SK-N-SH (cell line): ENCODE data around the gene CDH26. TPM values are rescaled to one million over a fixed set of nuclear protein-coding genes. Genes with fewer than 3 reads are reported as not detected.

Source experiments
- CTCF ChIA-PET: fragments of 300-600, 350-600 bp; formaldehyde crosslinking; extraction: SDS; loops from one replicate; lab custom pipeline; 2021; lab: Yijun Ruan, JAX
- POLR2A ChIA-PET: fragments of 350-600 bp; sonication (Branson Sonifier 250); formaldehyde crosslinking; extraction: SDS; loops from one replicate; lab custom pipeline; 2020; ENCODE audit warnings: antibody characterized with exemption, inconsistent platforms; lab: Yijun Ruan, JAX
- DNase-seq: peaks from one replicate; pipeline ENCODE4 v3.0.0; 2012
- H2AFZ ChIP-seq: fragments of 200-600 bp; sonication (generic); 2 replicates; pipeline ENCODE4 v1.8.1; 2016; ENCODE audit warnings: antibody characterized with exemption, mild to moderate bottlenecking, low read depth
- H3F3A ChIP-seq: fragments of 200-600 bp; sonication (generic); replicated peaks from 2 replicates; pipeline ENCODE3; 2016; ENCODE audit warnings: antibody characterized with exemption, mild to moderate bottlenecking; ENCODE audit not compliant: insufficient read depth
- H3K27ac ChIP-seq, 2 experiments: fragments of 200-500 bp in 1 of 2; fragments of 200-600 bp in 1 of 2; sonication (Bioruptor generic) in 1 of 2; sonication (generic), shearing (Covaris generic) in 1 of 2; 2 replicates each; pipeline versions ENCODE4 v1.5.1 to v1.6.1; 2014 to 2016; ENCODE audit warnings: low read depth in 2 of 2, inconsistent platforms in 1 of 2, low read length in 1 of 2, mild to moderate bottlenecking in 1 of 2, mixed read lengths in 1 of 2
- H3K27me3 ChIP-seq: fragments of 200-600 bp; sonication (generic), shearing (Covaris generic); 2 replicates; pipeline ENCODE4 v1.6.1; 2016; ENCODE audit warnings: mixed run types; ENCODE audit not compliant: insufficient read depth
- H3K36me3 ChIP-seq, 2 experiments: fragments of 200-500 bp in 1 of 2; fragments of 200-600 bp in 1 of 2; sonication (Bioruptor generic) in 1 of 2; sonication (generic) in 1 of 2; replicated peaks in 1 of 2; 2 replicates each; pipeline versions ENCODE3 to v1.5.1; 2014 to 2016; ENCODE audit warnings: low read length in 1 of 2, mild to moderate bottlenecking in 1 of 2; ENCODE audit not compliant: insufficient read depth in 2 of 2, control insufficient read depth in 1 of 2
- H3K4me1 ChIP-seq, 2 experiments: fragments of 200-500 bp in 1 of 2; fragments of 200-600 bp in 1 of 2; sonication (Bioruptor generic) in 1 of 2; sonication (generic), shearing (Covaris generic) in 1 of 2; 2 replicates each; pipeline versions ENCODE4 v1.5.1 to v1.6.1; 2014 to 2016; ENCODE audit warnings: low read depth in 1 of 2, low read length in 1 of 2, mixed run types in 1 of 2; ENCODE audit not compliant: insufficient read depth in 2 of 2, control insufficient read depth in 1 of 2
- H3K4me2 ChIP-seq: fragments of 200-600 bp; sonication (generic), shearing (Covaris generic); 2 replicates; pipeline ENCODE4 v1.6.1; 2017; ENCODE audit warnings: mixed run types
- H3K4me3 ChIP-seq, 2 experiments: fragments of 200-500 bp in 1 of 2; fragments of 200-600 bp in 1 of 2; sonication (Bioruptor generic) in 1 of 2; sonication (generic), shearing (Covaris generic) in 1 of 2; 2 replicates each; pipeline versions ENCODE4 v1.5.1 to v1.8.1; 2014 to 2016; ENCODE audit warnings: low read depth in 2 of 2, inconsistent platforms in 1 of 2, low read length in 1 of 2, mild to moderate bottlenecking in 1 of 2, mixed read lengths in 1 of 2, moderate library complexity in 1 of 2
- H3K79me2 ChIP-seq: fragments of 200-600 bp; sonication (generic); 2 replicates; pipeline ENCODE4 v1.8.1; 2017; ENCODE audit warnings: mild to moderate bottlenecking; ENCODE audit not compliant: insufficient read depth
- H3K9ac ChIP-seq: fragments of 200-600 bp; sonication (generic); 2 replicates; pipeline ENCODE4 v1.6.1; 2017; ENCODE audit warnings: mixed run types
- H3K9me2 ChIP-seq: fragments of 200-600 bp; sonication (generic); 2 replicates; pipeline ENCODE4 v1.6.1; 2017; ENCODE audit warnings: mixed run types
- H3K9me3 ChIP-seq: fragments of 200-600 bp; sonication (generic); 2 replicates; pipeline ENCODE4 v1.6.1; 2017; ENCODE audit warnings: mixed run types, mild to moderate bottlenecking, moderate library complexity
- H4K20me1 ChIP-seq: fragments of 200-600 bp; sonication (generic); 2 replicates; pipeline ENCODE4 v1.6.1; 2017; ENCODE audit warnings: mild to moderate bottlenecking, mixed run types; ENCODE audit not compliant: insufficient read depth
- EP300 ChIP-seq, 2 experiments: IDR thresholded peaks; 2 replicates each; pipeline versions ENCODE4 v1.4.0 to v1.6.1; 2012; ENCODE audit warnings: borderline replicate concordance in 1 of 2, low read depth in 1 of 2, low read length in 1 of 2
- EZH2phosphoT487 ChIP-seq: fragments of 200-600 bp; sonication (generic); IDR thresholded peaks from 2 replicates; pipeline ENCODE4 v1.6.1; 2017; ENCODE audit warnings: low read depth, mixed run types, mild to moderate bottlenecking, antibody characterized with exemption, moderate library complexity, borderline replicate concordance
- FOSL2 ChIP-seq: IDR thresholded peaks from 2 replicates; pipeline ENCODE4 v1.4.0; 2012; ENCODE audit warnings: low read depth, mild to moderate bottlenecking, moderate library complexity, borderline replicate concordance
- FOXM1 ChIP-seq: IDR thresholded peaks from 2 replicates; pipeline ENCODE4 v1.4.0; 2012; ENCODE audit warnings: low read depth, mild to moderate bottlenecking
- GABPA ChIP-seq: IDR thresholded peaks from 2 replicates; pipeline ENCODE4 v1.4.0; 2012; ENCODE audit warnings: low read depth, mild to moderate bottlenecking
- IRF3 ChIP-seq: fragments of 150-350 bp; IDR thresholded peaks from 2 replicates; pipeline ENCODE4 v1.6.1; 2016; ENCODE audit warnings: mild to moderate bottlenecking, low read depth, low read length
- JUND ChIP-seq: IDR thresholded peaks from 2 replicates; pipeline ENCODE4 v1.4.0; 2012
- MEF2A ChIP-seq: IDR thresholded peaks from 2 replicates; pipeline ENCODE4 v1.4.0; 2012; ENCODE audit warnings: low read depth, borderline replicate concordance
- MXI1 ChIP-seq: IDR thresholded peaks from 2 replicates; pipeline ENCODE4 v1.6.1; 2012; ENCODE audit warnings: mild to moderate bottlenecking, low read depth, low read length, improper control_type of control experiment
- NRF1 ChIP-seq: IDR thresholded peaks from 2 replicates; pipeline ENCODE4 v1.6.1; 2012; ENCODE audit warnings: low read depth, mild to moderate bottlenecking, low read length
- RCOR1 ChIP-seq: fragments of 150-350 bp; IDR thresholded peaks from 2 replicates; pipeline ENCODE4 v1.6.1; 2017; ENCODE audit warnings: antibody characterized with exemption, low read length
- RXRA ChIP-seq: IDR thresholded peaks from 2 replicates; pipeline ENCODE4 v1.4.0; 2012; ENCODE audit warnings: low read depth, mild to moderate bottlenecking, borderline replicate concordance
- SIN3A ChIP-seq: IDR thresholded peaks from 2 replicates; pipeline ENCODE4 v1.6.1; 2012; ENCODE audit warnings: low read depth, mild to moderate bottlenecking, low read length, moderate library complexity, borderline replicate concordance
- USF1 ChIP-seq: IDR thresholded peaks from 2 replicates; pipeline ENCODE4 v1.4.0; 2012; ENCODE audit warnings: low read depth, borderline replicate concordance
- USF2 ChIP-seq: fragments of 150-350 bp; IDR thresholded peaks from 2 replicates; pipeline ENCODE4 v1.6.1; 2017; ENCODE audit warnings: antibody characterized with exemption, low read length, low read depth, borderline replicate concordance
- YY1 ChIP-seq: IDR thresholded peaks from 2 replicates; pipeline ENCODE4 v1.4.0; 2012; ENCODE audit warnings: low read depth, mild to moderate bottlenecking
- WGBS: methylation state at CpG from one replicate; pipeline ENCODE4 v1.1.6; 2017; ENCODE audit warnings: low lambda C conversion rate; 5-methylcytosine and 5-hydroxymethylcytosine counted together
- polyA plus RNA-seq, 3 experiments: library from polyadenylated mRNA; depleted of rRNA; stranded (reverse); fragments of >200 nt; gene quantifications; 2 replicates each; pipeline ENCODE4 v1.2.3, GENCODE V29; 2012

Gene CDH26
- polyA plus RNA-seq, 1 of the 3 experiments (the other 2 are of a cell fraction): 0.13 TPM

- Histone ChIP-seq H4K20me1 (no peaks in the 10 kb centered on the region), H3K4me2 (no peak overlapping the region), H3F3A (no peaks in the 10 kb centered on the region), H3K27me3 (no peaks in the 10 kb centered on the region), H3K4me1 (no peaks in the 10 kb centered on the region), H3K4me3 (no peak overlapping the region), H3K79me2 (no peaks in the 10 kb centered on the region), H3K9ac (no peak overlapping the region), H3K9me3 (no peaks in the 10 kb centered on the region), H3K36me3 (no peaks in the 10 kb centered on the region), H2AFZ (no peak overlapping the region), H3K27ac (no peak overlapping the region), H3K9me2 (no peaks in the 10 kb centered on the region)
- 34% methylated on average over 9 of the region's 9 CpGs for WGBS
- ChIA-PET CTCF (no interaction called here), POLR2A (no interaction called here)
- no peak for DNase-seq
- no peak for TF ChIP-seq FOXM1
- no peak for TF ChIP-seq RCOR1
- TF ChIP-seq MEF2A: no peak
- no peak for TF ChIP-seq SIN3A
- no peak for TF ChIP-seq FOSL2
Observed at GRCh38 chr20:60031107-60031506, 72.9 kb downstream of the CDH26 start.

- Histone ChIP-seq H3K4me3 (no peak overlapping the region), H2AFZ (no peak overlapping the region), H3K9me3 (no peaks in the 10 kb centered on the region), H3K9ac (no peak overlapping the region), H3K9me2 (no peaks in the 10 kb centered on the region), H3K36me3 (no peaks in the 10 kb centered on the region), H3K27me3 (no peaks in the 10 kb centered on the region), H3K79me2 (no peaks in the 10 kb centered on the region), H4K20me1 (no peaks in the 10 kb centered on the region), H3K4me1 (no peaks in the 10 kb centered on the region), H3F3A (no peaks in the 10 kb centered on the region), H3K4me2 (no peak overlapping the region), H3K27ac (no peak overlapping the region)
- TF ChIP-seq FOXM1 (no peak), EZH2phosphoT487 (no peak), NRF1 (no peak), EP300 (IDR thresholded peaks at IDR 0.05; ENCODE audit: borderline replicate concordance in 1 of 2, low read depth in 1 of 2, low read length in 1 of 2) (no peak)
- no peak for DNase-seq
- POLR2A ChIA-PET: no interaction called here
- CTCF ChIA-PET: interaction anchor here (1.0 kb wide), 1 partner anchor 23 kb away, joined by 3 read pairs; no protein-coding TSS in a partner anchor
- WGBS: 31% methylated on average over 5 of the region's 9 CpGs
Observed at GRCh38 chr20:60034231-60035110, 76.2 kb downstream of the CDH26 start.

GRCh38 chr20:60035486-60035885 is 77.3 kb downstream of the CDH26 start:
- TF ChIP-seq RCOR1 (no peak), RXRA (no peak), USF1 (no peak), YY1 (no peak), GABPA (no peak), JUND (no peak), MXI1 (no peak), USF2 (no peak), SIN3A (no peak), IRF3 (no peak)
- H3K27me3 ChIP-seq: no peaks in the 10 kb centered on the region
- DNase-seq: no peak
- H3K79me2 ChIP-seq: no peaks in the 10 kb centered on the region
- CTCF ChIA-PET: interaction anchor here (1.1 kb wide), 1 partner anchor 175 kb away, joined by 3 read pairs; no protein-coding TSS in a partner anchor
- H3K27ac ChIP-seq: no peak overlapping the region
- WGBS: 33% methylated on average over 6 of the region's 6 CpGs
- H3K9me3 ChIP-seq: no peaks in the 10 kb centered on the region
- POLR2A ChIA-PET: no interaction called here
- no peaks in the 10 kb centered on the region for H3K4me1 ChIP-seq
- no peak overlapping the region for H3K9ac ChIP-seq
- H3K9me2 ChIP-seq: no peaks in the 10 kb centered on the region
- no peaks in the 10 kb centered on the region for H3F3A ChIP-seq
- H4K20me1 ChIP-seq: no peaks in the 10 kb centered on the region
- H2AFZ ChIP-seq: no peak overlapping the region
- no peak overlapping the region for H3K4me2 ChIP-seq
- no peak overlapping the region for H3K4me3 ChIP-seq
- no peaks in the 10 kb centered on the region for H3K36me3 ChIP-seq
